ENCODE results near the gene SMYD5.
"Not testable (repeated sequence)": the region's sequence is repeated elsewhere in the genome, so short reads cannot be mapped to it uniquely, and the experiment has no call there.

SMYD5 gene

GRCh38 chr2:73214120-73215035 is at the start of gene SMYD5:
TSS of gene SMYD5 (plus strand) at chr2:73214245. CDS start at chr2:73214267, 22 bp downstream.
- peak; percentile 74 for DNase-seq

DNA sequence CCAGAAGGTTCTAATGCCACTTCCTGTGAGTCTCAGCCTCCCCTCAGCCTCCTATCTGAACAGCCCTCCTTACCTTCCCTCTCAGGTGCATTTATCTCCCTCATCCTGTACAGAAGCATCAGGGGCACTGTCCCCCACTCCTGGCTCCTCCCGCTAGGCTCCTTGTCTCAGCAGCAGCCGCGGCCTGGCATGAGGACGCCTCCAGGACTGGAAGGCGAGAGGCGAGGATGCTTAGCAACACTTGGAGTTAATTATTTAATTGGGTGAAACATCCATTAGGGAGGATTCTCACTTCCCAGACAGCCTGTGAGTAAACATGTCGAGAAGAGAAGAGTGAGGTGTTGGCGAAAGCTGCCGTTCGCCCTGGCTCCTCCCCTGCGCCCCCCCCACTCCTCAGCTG is 48.1 kb upstream of the SMYD5 start:
- DNase-seq = peak; percentile 46

DNA sequence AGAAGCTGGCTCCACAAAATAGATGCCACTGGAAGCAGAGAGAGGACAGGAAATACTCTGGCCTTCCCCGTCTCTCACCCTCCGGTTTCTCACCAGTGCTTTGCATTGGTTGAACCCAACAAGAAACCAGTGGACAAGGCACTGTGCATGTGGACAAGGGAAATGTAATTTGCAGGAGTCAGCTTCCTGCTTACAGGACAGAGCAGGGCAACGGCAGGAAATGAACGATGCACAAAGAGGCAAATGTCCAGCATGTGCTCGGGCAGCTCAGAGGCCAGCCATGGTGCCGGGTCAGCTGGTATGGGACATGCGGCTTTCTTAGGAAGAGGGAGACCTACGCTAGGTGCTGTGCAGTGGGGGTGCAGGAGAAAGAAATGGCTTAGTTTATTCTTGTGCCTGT is 47.2 kb upstream of the SMYD5 start:
- not testable (repeated sequence) for DNase-seq

GRCh38 chr2:73168348-73168747 is 45.7 kb upstream of the SMYD5 start:
- not testable (repeated sequence) for DNase-seq

DNA sequence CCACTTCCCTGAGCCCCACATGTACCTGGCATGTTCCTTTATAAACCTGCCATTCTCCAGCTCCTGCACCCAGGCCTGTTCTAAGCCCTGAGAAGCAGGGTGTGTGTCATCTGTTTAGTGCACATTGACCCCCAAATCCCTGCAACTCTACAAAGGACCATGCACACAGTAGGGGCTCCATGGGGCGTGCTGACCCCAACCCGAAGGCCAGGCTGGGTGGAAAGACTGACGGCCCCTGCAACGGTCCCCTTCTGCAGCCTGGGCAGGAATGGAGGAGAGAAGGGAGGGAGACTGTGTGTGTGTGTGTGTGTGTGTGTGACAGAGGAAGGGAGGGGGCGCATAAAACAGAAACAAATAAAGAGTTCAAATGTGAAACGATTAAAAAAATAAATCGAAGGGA is 43.7 kb upstream of the SMYD5 start:
- not testable (repeated sequence) for DNase-seq

GRCh38 chr2:73172963-73173362 is 41.1 kb upstream of the SMYD5 start:
- DNase-seq = no peak

DNA sequence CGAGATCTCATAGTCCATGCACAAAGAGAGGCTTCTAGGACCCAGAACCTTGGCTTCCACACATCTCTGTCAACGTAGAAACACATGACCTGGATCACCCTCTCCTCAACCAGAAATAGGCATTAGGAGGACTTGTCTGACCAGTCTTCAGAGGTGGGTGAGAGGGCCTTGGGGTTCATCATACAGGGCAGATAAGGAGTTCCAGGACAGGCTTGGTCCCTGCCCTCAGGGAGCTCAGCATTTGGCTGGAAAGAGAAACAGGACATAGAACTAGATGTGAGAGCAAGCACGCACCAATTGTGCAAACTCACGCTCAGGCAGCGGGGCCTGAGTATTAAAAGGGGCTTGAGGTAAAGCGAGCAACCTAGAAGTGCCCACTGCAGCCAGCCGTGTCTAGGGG is 40.3 kb upstream of the SMYD5 start:
- no peak for DNase-seq

GRCh38 chr2:73174244-73174643 is 39.8 kb upstream of the SMYD5 start:
- no peak for DNase-seq

GRCh38 chr2:73174941-73175662 is 38.9 kb upstream of the SMYD5 start:
- no peak for DNase-seq

DNA sequence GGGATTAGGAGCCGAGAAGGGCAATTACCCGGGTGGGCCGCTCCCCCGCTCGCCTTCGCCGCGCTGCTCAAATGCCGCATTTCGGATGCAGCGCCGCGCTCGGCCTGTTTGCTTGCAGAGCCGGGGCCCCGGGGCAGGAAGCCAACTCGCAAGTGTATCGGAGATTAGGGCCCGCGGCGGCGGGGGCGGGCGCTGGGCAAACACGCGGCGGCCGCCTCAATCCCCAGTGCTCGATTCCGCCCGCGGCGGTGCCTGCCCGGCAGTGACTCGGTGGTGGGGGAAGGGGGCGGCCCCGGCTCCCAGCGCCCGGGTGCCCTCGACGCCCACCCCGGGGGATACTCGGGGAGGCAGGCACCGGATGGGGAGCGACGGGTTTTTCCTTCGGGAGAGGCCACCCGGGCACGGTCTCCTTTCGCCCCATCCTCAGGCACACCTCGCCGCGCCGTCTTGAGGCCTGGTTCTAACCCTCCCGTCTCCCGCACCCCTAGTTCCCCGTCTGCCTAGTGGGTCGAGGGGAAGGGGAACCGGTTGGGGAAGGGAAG is 38.3 kb upstream of the SMYD5 start:
- DNase-seq = peak; percentile 41

- DNase-seq = no peak
These were observed 37.7 kb upstream of the SMYD5 start for GRCh38 chr2:73176205-73176880.

- peak; percentile 84 for DNase-seq
These were observed 37.0 kb upstream of the SMYD5 start for GRCh38 chr2:73176881-73177644.

- DNase-seq = no peak
These were observed 36.3 kb upstream of the SMYD5 start for GRCh38 chr2:73177645-73178255.

DNA sequence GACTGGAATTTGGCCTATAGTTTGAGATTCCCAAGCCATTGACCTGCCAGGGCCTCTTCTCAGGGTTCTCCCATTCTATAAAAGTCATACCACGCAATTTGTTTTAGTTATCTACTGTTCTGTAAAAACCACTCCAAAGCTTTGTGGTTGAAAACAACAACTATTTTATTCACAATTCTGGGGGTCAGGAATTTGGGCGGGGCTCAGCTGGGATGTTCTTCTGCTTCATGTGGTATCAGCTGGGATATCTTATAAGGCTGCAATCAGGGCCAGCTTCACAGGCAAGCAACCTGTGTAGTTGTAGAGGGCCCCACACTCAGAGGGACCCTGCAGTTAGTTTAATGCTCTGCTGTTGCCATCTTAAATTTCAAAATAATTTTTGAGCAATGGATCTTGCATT is 28.1 kb upstream of the SMYD5 start:
- no peak for DNase-seq

DNA sequence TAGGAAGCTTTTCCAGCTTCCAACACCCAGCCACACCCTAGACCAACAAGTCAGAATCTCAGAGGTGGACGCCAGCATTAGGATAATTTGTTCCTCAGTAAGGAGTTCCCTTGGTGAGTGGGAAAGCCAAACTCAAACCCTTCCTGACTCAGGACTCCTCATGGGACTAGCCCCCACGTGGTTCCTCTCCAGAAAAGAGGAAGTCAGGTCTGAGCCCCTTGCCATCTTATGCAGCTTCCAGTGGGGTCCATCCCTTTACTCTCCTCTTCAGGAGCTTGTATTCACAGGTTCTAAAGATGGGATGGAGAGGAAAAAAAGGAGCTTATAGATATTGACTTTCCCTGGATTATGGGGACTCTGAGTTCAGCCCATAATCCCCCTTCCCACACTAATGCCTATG is 26.5 kb upstream of the SMYD5 start:
- no peak for DNase-seq

- DNase-seq = no peak
These were observed 16.5 kb upstream of the SMYD5 start for GRCh38 chr2:73197579-73197978.

DNA sequence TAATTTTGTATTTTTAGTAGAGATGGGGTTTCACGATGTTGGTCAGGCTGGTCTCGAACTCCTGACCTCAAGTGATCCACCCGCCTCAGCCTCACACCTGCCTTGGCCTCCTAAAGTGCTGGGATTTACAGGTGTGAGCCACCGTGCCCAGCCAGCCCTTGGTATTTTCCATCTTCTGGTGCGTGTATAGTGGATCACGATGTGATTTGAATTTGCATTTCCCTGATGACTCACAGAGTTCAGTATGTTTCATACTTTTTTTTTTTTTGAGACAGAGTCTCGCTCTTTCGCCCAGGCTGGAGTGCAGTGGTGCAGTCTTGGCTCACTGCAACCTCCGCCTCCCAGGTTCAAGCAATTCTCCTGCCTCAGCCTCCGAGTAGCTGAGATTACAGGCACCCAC is 13.8 kb upstream of the SMYD5 start:
- not testable (repeated sequence) for DNase-seq

- DNase-seq = peak; percentile 5
These were observed 11.6 kb upstream of the SMYD5 start, which contains the start of gene NOTO for GRCh38 chr2:73202156-73203054. TSS of gene NOTO (plus strand) at chr2:73202574. CDS start at chr2:73202667, 93 bp downstream.

GRCh38 chr2:73203055-73203681 is 10.9 kb upstream of the SMYD5 start:
- peak; percentile 9 for DNase-seq

DNA sequence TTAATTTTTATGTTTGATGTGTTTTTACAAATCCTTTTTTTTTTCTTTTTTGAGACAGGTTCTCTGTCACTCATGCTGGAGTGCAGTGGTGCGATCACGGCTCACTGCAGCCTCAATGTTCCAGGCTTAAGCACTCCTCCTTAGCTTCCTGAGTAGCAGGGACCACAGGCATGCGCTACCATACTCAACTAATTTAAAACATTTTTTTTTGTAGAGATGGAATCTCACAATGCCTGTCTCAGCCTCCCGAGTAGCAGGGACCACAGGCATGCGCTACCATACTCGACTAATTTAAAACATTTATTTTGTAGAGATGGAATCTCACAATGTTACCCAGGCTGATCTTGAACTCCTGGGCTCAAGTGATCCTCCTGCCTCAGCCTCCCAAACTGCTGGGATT is 8.4 kb upstream of the SMYD5 start:
- no peak for DNase-seq
